HG02623 (cell line): ENCODE results near the gene P2RX1.
"Not testable (repeated sequence)": the region's sequence is repeated elsewhere in the genome, so short reads cannot be mapped to it uniquely, and the experiment has no call there.

Experiments used
- ATAC-seq: cut with Tn5 transposase; IDR thresholded peaks from one replicate; pipeline ENCODE4 v1.9.1; 2021; ENCODE audit warnings: moderate library complexity; ENCODE audit not compliant: unreplicated experiment

The P2RX1 gene

DNA sequence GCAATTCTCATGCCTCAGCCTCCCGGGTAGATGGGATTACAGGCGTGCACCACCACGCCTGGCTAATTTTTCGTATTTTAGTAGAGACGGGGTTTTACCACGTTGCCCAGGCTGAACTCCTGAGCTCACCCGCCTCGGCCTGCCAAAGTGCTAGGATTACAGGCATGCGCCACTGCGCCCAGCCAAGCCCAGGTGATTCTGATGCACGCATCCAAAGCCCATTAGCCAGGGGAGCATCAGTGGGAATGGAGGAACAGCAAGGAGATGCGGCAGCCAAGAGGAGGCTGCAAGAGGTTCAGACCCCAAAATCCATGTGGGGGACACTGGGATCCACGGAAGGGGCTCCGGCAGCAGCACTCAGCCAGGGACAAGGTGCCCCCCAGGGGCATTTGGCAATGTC lies 35.9 kb upstream of the P2RX1 start:
- no peak for ATAC-seq

DNA sequence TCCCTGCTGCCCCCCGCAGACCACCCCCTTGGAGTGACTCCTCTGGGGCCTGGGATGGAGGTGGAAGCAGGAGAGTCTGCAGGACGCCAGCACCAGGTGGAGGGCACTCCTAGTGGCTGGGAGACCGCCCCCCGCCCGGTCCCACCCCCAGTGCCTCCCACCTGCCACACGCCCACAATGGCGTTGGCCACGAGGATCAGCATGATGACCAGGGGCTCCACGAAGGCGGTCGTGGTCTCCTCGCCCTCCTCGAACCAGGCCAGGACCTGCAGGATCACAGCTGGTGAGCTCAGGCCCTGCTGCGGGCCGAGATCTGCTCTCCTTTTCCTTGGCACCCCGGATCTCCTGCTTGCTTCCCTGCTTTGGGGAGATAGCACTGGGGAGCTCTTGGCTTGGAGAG lies 35.2 kb upstream of the P2RX1 start:
- ATAC-seq: no peak

DNA sequence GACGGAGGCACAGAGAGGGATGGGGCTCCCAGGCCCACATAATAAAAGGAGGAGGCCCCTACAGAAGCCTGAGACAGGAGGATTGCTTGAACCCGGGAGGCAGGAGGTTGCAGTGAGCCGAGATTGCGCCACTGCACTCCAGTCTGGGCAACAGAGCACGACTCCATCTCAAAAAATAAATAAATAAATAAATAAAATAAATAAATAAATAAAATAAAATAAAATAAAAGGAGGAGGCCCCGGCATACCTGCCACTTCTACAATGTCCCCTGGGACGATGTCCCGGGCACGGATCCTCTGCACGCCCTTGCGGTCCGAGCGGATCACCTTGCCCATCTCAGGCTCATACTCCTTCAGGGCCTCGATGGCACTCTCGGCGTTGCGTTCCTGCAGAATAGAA lies 34.7 kb upstream of the P2RX1 start:
- ATAC-seq: no peak

DNA sequence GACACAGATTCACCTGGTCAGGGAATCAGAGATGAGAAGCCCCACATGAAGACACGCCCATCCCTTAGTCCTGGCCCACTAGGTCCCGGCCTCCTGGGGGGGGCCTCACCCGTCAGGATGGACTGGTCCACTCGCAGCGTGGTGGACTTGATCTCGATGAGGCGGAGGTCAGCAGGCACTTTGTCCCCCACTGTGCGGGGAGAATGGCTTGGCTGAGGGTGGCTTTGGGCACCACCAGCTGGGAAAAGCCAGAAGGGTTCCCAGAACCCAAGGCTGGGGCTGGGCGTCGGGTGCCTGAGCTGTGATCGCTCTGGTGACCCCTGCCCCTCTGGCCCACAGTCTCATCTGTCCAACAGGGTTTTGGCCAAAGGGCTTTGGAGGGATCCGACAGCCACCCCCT lies 34.3 kb upstream of the P2RX1 start:
- ATAC-seq: no peak

DNA sequence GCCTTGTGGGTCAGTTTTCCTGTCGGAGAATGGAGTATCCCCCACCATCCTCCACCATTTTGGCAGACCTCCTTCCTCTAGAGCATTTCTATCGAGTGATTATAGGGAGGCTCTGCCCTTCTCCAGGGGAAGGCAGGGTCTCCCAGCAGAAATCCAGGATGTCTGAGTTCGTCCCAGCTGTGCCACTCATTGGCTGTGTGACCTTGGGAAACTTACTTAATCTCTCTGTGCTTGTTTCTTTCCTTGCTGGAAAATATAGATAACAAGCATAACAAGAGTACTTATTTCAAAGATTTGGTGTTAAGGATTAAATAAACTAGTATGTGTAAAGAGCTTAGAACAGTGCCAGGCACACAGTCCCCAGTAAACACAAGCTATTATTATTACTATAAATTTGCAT lies 33.2 kb upstream of the P2RX1 start:
- ATAC-seq: no peak

DNA sequence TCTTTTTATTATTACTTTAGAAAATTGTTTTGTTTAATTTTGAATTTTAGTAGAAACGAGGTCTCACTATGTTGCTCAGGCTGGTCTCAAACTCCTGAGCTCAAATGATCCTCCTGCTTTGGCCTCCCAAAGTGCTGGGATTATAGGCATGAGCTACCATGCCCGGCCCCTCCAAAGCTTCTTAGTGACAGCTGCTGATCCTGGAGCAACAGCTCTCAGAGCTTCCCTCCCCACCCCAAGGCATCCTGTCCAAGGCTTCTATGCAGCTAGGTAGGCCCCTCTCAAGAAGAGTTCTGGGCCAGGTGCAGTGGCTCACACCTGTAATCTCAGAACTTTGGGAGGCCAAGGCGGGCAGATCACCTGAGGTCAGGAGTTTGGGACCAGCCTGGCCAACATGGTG lies 32.3 kb upstream of the P2RX1 start:
- ATAC-seq: not testable (repeated sequence)

DNA sequence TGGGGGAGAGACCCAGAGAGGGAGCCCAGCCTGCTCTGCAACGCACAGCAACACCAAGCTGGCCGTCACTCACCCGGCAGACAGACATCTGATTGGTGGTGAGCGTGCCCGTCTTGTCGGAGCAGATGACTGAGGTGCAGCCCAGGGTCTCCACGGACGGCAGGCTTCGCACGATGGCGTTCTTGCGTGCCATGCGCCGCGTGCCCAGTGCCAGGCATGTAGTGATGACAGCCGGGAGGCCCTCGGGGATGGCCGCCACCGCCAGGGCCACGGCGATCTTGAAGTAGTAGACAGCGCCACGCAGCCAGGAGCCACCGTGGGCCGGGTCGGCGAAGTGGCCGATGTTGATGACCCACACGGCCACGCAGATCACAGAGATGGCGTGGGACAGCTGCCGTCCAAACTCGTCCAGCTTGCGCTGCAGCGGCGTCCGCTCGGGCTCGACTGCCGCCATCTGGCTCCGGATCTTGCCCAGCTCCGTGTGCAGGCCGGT lies 31.1 kb upstream of the P2RX1 start:
- ATAC-seq: no peak

DNA sequence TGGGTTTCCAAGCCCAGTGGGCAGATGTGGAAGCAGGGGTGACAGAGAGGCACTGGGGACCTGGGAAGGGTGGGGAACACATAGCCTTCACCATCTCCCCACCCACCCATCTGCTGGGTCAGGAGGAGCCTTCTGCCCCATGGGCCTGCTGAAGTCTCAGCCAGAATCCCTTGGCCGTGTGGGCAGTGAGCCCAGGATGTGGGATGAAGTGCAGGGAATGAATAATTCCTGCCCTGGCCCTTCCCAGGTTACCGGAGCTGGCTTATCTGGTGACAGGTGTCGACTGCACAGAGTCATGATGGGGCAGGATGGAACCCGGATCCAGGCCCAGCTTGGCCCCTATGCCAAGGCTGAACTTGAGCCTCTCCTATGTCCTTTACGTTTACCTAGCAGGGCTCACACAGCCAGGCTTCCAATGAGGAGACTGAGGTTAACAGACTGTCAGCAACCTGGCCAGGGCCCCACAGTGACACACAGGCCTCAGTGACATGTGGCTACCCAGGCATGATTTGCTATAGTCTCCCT lies 30.5 kb upstream of the P2RX1 start:
- ATAC-seq: no peak

DNA sequence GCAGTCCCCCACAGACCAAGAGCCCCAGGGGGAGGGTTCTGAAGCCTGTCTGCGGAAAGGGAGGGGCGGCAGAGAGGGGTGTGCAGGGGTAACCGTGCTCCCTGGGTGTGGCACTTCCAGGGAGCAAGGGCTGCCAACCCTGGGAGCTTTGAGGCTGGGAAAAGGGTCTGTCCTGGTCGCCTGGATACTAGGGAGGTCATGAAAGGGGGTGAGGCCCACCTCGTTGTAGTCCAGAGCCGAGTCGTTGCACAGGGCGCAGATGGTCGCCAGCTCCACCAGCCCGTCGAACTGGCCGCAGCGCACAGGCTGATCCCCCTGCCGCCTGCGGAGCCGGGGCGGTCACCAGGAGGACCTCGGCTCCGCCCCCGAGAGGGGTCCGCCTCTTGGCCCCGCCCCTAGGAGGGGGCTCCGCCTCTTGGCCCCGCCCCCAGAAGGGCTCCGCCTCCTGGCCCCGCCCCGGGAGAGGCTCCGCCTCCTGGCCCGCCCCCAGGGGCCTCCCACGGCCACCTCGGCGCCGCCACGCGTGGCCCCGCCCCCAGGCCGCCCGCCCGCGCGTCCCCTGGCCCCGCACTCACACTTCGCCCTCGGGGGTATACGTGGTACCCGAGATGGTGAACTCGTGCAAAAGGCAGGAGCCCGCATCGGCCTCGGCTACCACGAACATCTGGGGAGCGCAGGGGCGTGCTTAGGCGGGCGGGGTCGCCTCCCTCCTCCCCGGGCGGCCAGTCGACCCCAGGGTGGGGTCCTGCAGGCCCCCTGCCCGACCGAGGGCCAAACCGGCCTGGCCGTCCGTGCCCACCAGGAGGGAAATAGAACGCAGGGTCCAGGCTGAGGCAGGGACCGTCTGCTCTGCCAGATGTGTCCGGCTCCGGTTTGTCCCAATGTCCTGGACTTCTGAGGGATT lies 28.5 kb upstream of the P2RX1 start:
- ATAC-seq: no peak

DNA sequence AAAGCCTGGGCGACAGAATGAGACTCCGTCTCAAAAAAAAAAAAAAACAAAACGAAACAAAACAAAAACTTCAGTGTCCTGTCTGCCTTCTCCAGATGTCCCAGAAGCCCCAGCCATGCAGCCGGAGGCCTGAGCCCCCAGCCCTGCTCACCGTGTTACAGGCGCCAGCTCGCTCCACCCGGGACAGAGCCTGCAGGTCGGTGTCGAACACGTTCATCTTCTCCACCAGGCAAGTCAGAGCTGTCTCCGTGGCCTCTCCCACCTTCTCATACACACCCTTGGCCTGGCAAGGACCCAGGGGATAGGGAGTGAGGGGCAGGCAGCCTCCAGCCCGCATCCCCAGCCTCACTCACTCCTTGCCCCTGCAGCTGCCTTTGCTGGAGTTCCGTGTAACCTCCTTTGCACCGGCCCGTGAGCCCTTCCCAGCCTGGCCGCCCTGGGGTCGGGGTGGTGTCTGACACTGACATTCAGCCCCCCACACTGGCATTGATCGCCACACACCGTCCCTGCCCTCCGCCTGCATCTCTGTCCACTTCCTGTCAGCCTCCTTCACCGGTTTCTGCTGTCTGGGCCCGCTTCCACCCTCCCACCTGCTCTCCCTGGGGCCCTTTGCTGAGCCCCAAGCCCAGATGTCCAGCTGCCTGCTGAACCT lies 27.1 kb upstream of the P2RX1 start:
- ATAC-seq: no peak

DNA sequence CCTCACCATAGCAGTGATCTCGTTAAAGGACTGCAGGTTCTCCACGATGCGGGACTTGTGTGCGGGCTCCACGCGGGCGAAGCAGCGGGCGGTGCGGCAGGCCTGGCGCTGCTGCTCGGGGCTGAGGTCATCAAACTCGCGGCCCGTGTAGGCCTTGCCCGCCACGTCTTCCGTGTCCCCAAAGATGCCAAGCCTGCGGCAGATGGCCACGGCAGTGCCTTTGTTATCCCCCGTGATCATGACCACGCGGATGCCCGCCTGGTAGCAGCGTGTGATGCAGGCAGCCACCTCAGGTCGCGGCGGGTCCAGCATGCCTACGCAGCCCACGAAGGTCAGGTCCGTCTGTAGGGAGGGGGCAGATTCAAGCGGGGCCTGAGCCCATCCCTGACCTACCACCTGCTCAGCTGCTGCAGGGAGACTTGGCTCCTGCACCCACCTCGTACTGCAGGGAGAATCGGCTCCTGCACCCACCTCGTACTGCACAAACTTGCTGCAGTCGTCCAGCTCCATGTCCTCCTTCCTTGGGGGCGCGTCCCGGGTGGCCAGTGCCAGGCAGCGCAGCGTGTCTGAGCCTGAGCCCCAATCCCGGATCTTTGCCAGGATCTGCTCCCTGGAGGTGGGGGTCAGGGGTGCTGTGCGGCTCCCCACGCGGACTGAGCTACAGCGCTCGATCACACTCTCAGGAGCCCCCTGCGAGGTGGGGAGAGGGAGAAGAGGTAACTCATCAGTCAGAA lies 24.9 kb upstream of the P2RX1 start:
- no peak for ATAC-seq

DNA sequence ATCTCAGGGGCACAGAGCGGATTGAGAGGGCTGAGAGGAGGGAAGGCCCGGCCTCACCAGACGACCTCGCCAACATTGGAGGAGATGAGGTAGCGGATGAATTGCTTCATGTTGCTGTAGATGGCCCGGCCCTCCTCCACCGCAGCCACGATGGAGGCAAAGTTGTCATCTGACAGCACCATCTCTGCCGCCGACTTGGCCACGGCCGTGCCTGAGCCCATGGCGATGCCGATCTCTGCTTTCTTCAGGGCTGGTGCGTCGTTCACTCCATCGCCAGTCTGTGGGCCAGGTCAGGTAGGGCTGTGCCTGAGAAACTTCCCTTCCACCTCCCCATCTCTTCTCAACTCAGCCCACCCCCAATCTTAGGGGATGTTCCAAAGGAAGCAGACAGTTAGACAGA lies 21.1 kb upstream of the P2RX1 start:
- ATAC-seq: no peak

DNA sequence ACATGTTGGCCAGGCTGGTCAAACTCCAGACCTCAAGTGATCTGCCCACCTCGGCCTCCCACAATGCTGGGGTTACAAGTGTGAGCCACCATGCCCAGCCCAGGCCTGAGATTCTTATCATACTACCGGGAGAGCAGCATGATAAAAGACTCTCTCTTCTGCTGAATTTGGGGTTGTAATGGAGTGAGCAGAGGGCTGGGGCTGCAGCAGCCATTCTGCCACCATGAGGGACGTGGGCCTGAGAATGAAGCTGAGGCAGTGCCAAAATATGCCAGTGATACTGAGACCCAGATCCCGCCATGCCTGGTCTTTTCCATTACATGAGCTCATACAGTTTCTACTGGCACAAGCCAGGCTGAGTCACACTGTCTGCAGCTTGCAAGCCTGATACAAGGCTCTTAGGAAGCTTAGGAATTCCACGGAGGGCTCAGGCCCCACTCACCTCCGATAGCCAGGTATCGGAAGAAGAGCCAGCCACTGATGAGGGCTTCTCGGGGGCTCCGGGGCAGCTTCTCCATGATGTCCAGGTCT lies 19.6 kb upstream of the P2RX1 start:
- no peak for ATAC-seq

DNA sequence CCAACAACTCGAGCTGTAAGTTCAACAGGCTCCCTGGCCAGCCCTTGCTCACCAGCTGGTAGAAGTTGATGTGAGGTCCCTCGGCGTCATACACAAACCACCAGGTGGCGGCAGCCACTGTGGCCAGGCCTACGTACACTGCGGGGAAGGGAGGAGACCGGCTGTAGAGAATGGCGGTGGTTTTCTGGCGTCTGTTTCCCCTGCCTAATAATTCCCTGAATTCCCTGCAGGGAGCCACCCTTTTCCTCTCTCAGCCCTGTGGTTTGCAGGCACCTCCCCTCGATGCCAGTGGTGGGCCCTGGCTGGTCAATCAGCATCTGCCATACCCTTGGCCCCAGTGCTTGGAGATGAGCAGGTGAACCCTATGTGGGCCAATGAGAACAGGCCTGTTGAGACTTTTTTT lies 18.9 kb upstream of the P2RX1 start:
- no peak for ATAC-seq

DNA sequence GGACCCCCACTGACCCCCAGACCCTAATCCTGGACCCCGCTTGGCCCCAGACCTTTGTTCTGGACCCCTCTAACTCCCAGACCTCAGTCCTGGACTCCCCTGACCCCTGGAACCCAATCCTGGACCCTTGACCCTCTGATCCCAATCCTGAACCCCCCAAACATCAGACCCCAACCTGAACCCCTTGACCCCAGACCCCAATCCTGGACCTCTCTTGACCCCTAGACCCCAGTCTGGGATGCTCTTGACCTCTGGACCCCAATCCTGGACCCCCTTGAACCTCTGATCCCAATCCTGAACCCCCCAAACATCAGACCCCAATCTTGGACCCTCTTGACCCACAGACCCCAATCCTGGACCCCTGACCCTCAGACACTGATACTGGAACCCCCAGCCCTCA lies 13.5 kb upstream of the P2RX1 start:
- no peak for ATAC-seq

DNA sequence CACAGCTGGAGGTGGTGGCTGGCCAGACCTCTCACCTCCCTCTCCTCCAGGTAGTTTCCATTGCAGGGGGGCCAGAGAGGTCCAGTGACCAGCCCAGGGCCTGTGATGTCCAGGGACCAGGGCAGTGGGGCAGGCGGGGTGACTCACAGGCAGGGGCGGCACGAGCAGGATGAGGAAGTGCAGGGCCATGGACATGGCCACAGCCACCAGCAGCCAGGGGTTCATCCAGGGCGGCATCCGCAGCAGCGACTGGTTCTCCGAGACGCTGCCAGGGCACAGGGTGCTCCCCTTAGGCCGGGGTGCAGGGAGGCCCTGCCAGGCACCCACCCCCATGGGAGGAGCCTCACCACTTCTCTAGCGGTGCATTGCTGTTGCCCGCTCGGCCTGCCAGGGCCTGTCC lies 12.9 kb upstream of the P2RX1 start:
- no peak for ATAC-seq

DNA sequence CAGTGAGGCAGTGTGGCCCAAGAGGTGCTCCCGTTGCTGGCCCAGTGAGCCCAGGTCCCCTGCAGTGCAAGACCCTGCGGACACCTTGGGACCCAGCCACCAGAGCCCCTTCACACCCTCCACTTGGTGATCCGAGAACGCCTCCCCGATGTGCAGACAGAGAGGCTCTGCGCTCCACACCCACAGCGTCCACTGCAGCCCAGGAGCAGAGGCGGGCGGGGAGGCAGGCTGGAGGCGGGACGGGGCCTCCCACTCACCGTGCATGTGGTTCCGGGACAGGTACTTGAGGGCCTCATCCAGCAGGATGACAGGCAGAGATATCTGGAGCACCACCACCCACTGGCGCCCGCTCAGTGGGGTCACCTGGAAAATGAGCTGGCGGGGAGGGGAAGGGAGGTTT lies 12.1 kb upstream of the P2RX1 start:
- ATAC-seq: no peak

DNA sequence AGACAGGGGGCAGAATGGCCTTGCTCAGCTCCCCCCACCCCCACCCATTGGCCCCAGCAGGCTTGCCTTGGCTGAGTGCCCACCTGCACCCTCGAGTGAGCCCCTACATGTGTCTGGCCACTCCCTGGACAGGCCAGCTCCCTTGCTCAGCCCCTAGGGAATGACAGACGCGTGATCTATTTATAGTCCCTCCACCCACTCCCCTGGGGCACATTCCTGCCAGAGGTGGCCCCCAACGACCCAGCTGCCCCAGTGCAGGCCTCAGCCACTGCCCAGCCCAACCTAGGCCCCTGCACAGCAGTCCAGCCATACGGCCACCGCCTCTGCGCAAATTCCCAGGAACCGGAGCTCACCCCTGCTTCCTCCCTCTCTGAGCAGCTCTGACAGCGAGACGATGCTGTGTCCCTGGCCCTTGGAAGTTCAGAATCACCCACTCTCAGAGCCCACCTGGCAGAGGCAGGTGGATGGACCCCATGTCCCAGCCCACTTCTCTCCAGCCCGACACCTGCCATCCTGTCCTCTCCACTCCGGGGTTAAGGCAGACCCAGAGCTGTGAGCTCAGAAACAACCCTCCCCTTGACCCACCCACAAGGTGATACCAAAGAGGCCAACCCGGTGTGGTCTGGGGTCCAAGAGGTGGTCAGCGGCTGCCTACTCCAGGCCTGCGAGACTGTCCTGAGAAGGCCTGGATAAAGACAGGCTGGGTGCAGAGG lies 11.5 kb upstream of the P2RX1 start:
- no peak for ATAC-seq

DNA sequence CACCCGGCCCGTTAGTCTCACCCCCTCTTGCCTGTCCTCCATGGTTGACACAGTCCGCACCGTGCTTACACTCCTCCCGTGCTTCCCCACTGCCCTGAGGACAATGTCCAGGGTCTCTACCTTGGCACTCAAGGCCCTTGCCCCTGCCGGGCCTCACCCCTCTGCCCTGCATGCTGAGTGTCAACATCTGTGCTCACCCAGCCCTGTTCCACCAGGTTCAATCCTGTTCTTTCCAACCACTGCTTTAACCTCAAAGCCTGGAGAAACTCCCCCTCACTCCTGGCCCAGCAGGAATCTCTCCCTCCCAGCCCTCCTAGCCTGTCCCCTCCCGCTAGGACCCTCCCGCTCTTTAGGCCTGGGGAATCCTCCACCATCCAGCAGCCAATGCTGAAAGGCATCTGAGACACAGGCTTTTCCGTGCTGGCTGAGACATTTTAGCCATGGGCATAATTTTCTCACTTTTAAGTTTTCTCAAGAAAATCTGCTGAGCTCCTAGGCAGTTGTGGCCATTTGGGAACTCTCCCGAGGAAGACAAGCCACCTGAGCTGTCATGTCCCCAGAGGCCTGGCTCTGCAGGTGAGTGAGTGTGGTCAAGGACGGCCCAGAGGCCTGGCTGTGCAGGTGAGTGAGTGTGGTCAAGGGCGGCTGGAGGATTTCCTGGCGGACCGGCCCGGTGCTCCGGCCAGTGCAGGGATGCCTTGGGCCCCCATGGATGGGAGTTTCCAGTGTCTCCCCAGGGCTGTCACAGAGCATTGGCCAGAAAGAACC lies 10.8 kb upstream of the P2RX1 start:
- ATAC-seq: no peak
